OCI-LY1 (cell line): ENCODE data around the gene PARD3.

Experiments used
- CTCF ChIP-seq: fragments of 200-600 bp; sonication (generic), shearing (Covaris generic); IDR thresholded peaks from 2 replicates; pipeline ENCODE4 v1.5.1; 2017; ENCODE audit warnings: mild to moderate bottlenecking, antibody characterized with exemption, low read length, moderate library complexity, mixed read lengths
- EZH2 ChIP-seq: fragments of 200-600 bp; sonication (generic), shearing (Covaris generic); IDR thresholded peaks from 2 replicates; pipeline ENCODE4 v1.8.0; 2017; ENCODE audit warnings: borderline replicate concordance, mixed run types, mild to moderate bottlenecking, antibody characterized with exemption, low read length, moderate library complexity, mixed read lengths

GRCh38 chr10:34629084-34629483, 186.0 kb downstream of the PARD3 start:
- TF ChIP-seq CTCF (no peak), EZH2 (no peak)
